Gastroesophageal sphincter (tissue), 4 donors: Measurements from ENCODE around the gene CEBPE. TPM values are rescaled to one million over a fixed set of nuclear protein-coding genes. Genes with fewer than 3 reads are reported as not detected.
A peak's percentile ranks its signal among the peaks of the same experiment; 100 is the strongest.

Source experiments
- ATAC-seq: fragments of 150-250 bp; one replicate; pipeline ENCODE4 v1.9.1; 2016; ENCODE audit warnings: mild to moderate bottlenecking, moderate library complexity
- H3K27ac ChIP-seq, 4 donors: fragments of 200-600 bp; sonication (generic) in 3 of 4; 1 replicate in 3 of 4; 2 replicates in 1 of 4; pipeline ENCODE4 v1.5.1; 2016 to 2019
- H3K27me3 ChIP-seq: fragments of 200-600 bp; sonication (generic); one replicate; pipeline ENCODE4 v1.5.1; 2019
- H3K36me3 ChIP-seq, 2 donors: fragments of 200-600 bp; sonication (generic); one replicate each; pipeline ENCODE4 v1.5.1; 2019; ENCODE audit warnings: control low read depth in 1 of 2
- H3K4me1 ChIP-seq, 3 donors: fragments of 200-600 bp; sonication (generic); 1 replicate in 2 of 3; 2 replicates in 1 of 3; pipeline ENCODE4 v1.5.1; 2016 to 2019; ENCODE audit warnings: control low read depth in 2 of 3
- H3K4me3 ChIP-seq, 2 donors: fragments of 200-600 bp; sonication (generic); one replicate each; pipeline ENCODE4 v1.5.1; 2019; ENCODE audit warnings: mild to moderate bottlenecking in 1 of 2, moderate library complexity in 1 of 2
- H3K9me3 ChIP-seq, 3 donors: fragments of 200-600 bp; sonication (generic); one replicate each; pipeline ENCODE4 v1.5.1; 2017 to 2019; ENCODE audit warnings: control low read depth in 2 of 3
- CTCF ChIP-seq, 4 experiments: fragments of 200-600 bp in 2 of 4; fragments of 450-650 bp in 2 of 4; sonication (generic) in 1 of 4; IDR thresholded peaks; one replicate each; pipeline ENCODE4 v1.5.1; 2017 to 2019; ENCODE audit warnings: antibody characterized with exemption in 4 of 4, mild to moderate bottlenecking in 2 of 4, moderate library complexity in 2 of 4
- EP300 ChIP-seq: sonication (generic); formaldehyde crosslinking; IDR thresholded peaks from one replicate; pipeline ENCODE4 v1.6.1; 2017; ENCODE audit warnings: antibody characterized with exemption, mild to moderate bottlenecking
- POLR2A ChIP-seq, 2 donors: fragments of 450-650 bp; IDR thresholded peaks; one replicate each; pipeline ENCODE4 v1.6.1; 2017; ENCODE audit warnings: antibody characterized with exemption in 2 of 2, mild to moderate bottlenecking in 2 of 2, moderate library complexity in 1 of 2
- POLR2AphosphoS5 ChIP-seq: sonication (generic); formaldehyde crosslinking; IDR thresholded peaks from one replicate; pipeline ENCODE4 v1.6.1; 2017; ENCODE audit warnings: antibody characterized with exemption
- WGBS, 2 donors: methylation state at CpG; one replicate each; pipeline ENCODE4 v1.1.5; 2018; ENCODE audit warnings: low coverage in 1 of 2; 5-methylcytosine and 5-hydroxymethylcytosine counted together
- total RNA-seq, 4 donors: library from RNA; depleted of rRNA; stranded (reverse); fragments of >200 nt; gene quantifications; one replicate each; pipeline ENCODE4 v1.1.0, GENCODE V29; 2016

CEBPE gene
- total RNA-seq, 4 donors from 2014 or later = not detected

GRCh38 chr14:23151342-23151741, 32.3 kb upstream of the CEBPE start:
- ATAC-seq = no peak
- Histone ChIP-seq H3K4me3 (no peak overlapping the region), H3K36me3 (peaks cover 0 to 12% of the 10 kb centered on the region in 2 donors), H3K9me3 (no peaks in the 10 kb centered on the region), H3K27me3 (no peaks in the 10 kb centered on the region), H3K27ac (peak overlapping the region in 3 of 4 donors; percentile 90 to 95 (median 90)), H3K4me1 (peaks cover 10 to 100% (median 18%) of the 10 kb centered on the region in 3 donors)
- no peak for TF ChIP-seq CTCF (IDR thresholded peaks at IDR 0.05)
- no peak for TF ChIP-seq POLR2A (IDR thresholded peaks at IDR 0.05)
- TF ChIP-seq EP300 = no peak
- TF ChIP-seq POLR2AphosphoS5 = no peak
- WGBS, 2 donors = 82 to 100% methylated on average over 1 to 2 of the region's 2 CpGs

GRCh38 chr14:23149745-23150144, 30.7 kb upstream of the CEBPE start:
- ATAC-seq = no peak
- Histone ChIP-seq H3K27me3 (no peaks in the 10 kb centered on the region), H3K36me3 (peaks cover 0 to 12% of the 10 kb centered on the region in 2 donors), H3K4me1 (peaks cover 11 to 100% (median 12%) of the 10 kb centered on the region in 3 donors), H3K9me3 (no peaks in the 10 kb centered on the region), H3K27ac (peak overlapping the region; percentile 70 to 95 (median 90)), H3K4me3 (no peak overlapping the region)
- TF ChIP-seq CTCF (IDR thresholded peaks at IDR 0.05) = no peak

DNA sequence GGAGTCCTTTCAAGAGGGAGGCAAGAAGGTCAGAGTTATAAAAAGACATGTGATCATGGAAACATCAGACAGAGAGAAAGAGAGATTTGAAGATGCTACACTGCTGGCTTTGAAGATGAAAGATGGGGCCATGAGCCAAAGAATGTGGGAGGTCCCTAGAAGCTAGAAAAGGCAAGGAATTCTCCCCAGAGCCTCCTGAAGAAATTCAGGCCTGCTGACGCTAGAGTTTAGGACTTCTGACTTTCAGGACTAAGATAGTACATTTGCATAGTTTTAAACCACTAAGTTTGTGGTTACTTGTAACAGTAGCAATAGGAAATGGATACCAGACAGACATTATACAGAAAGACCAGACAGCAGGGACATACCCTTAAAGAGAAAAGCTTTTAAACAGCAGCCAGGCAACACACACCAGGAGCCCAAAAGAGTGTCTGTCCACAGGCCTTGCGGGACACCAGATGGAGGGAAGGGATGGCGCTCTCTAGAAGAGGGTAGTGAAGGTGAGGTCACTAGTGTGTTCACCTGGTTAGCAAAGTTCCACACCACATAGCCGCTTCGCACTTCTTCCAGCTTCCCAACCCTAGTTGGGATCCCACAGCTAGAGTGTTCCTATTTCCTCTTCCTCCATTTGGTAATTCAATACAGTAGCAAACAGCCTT, 29.7 kb upstream of the CEBPE start:
- Histone ChIP-seq H3K27ac (peak overlapping the region; percentile 89 to 95 (median 90)), H3K9me3 (no peaks in the 10 kb centered on the region), H3K27me3 (no peaks in the 10 kb centered on the region), H3K4me1 (peaks cover 8 to 100% (median 12%) of the 10 kb centered on the region in 3 donors), H3K36me3 (peaks cover 0 to 12% of the 10 kb centered on the region in 2 donors), H3K4me3 (no peak overlapping the region)
- TF ChIP-seq EP300 = no peak
- no peak for TF ChIP-seq POLR2AphosphoS5
- TF ChIP-seq POLR2A (IDR thresholded peaks at IDR 0.05) = no peak
- TF ChIP-seq CTCF (IDR thresholded peaks at IDR 0.05) = no peak
- WGBS, 2 donors = 81 to 86% methylated on average over 5 of the region's 5 CpGs
- peak; percentile 37 for ATAC-seq

DNA sequence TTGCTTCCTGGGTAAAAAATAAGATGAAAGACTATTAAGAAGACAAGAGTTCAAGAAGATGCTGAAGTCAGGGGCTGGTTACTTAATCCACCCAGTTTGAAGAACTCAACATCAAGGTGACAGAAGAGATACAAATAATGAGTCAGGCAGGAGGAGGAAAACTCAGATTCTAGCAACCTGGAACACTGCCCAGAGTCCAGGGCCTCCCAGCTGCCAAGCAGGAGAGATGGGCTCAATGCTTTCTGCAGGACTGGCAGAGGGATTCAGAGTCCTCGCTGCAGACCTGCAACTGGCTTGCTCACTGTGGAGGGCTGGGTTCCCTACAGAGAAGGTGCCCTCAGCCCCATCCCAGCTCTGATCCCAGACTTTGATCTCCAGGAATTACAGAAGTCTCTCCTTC, 28.6 kb upstream of the CEBPE start:
- Histone ChIP-seq H3K4me3 (no peak overlapping the region), H3K9me3 (no peaks in the 10 kb centered on the region), H3K4me1 (peaks cover 8 to 100% (median 12%) of the 10 kb centered on the region in 3 donors), H3K36me3 (peaks cover 0 to 17% of the 10 kb centered on the region in 2 donors), H3K27me3 (no peaks in the 10 kb centered on the region), H3K27ac (peak overlapping the region; percentile 89 to 95 (median 90))
- TF ChIP-seq POLR2A (IDR thresholded peaks at IDR 0.05) = no peak
- TF ChIP-seq CTCF (IDR thresholded peaks at IDR 0.05) = no peak
- peak; percentile 38 for TF ChIP-seq POLR2AphosphoS5
- TF ChIP-seq EP300 = no peak
- 44 to 80% methylated on average over 1 of the region's 1 CpG for WGBS, 2 donors
- peak; percentile 13 for ATAC-seq

DNA sequence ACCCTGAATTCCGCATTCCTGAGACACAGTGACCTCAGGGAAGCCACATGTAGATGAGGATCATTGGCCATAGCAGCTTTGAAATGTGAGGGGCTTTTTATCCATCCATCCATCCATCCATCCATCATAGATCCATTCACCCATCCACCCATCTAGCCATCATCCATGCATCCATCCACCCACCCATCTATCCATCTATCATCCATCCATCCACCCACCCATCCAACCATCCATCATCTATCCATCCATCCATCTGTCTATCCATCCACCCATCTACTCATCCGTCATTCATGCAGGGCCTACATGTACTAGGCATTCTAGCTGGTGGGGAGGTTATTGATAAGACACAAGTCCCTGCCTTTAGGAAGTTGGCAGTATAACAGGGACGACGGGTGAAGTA, 27.9 kb upstream of the CEBPE start:
- no peak for ATAC-seq
- 100% methylated on average over 2 to 4 of the region's 4 CpGs for WGBS, 2 donors
- H3K4me1 ChIP-seq = peaks cover 9 to 100% (median 12%) of the 10 kb centered on the region in 3 donors
- no peak overlapping the region for H3K4me3 ChIP-seq
- no peaks in the 10 kb centered on the region for H3K27me3 ChIP-seq
- peak overlapping the region; percentile 89 to 95 (median 90) for H3K27ac ChIP-seq
- H3K9me3 ChIP-seq = no peaks in the 10 kb centered on the region
- peaks cover 0 to 20% of the 10 kb centered on the region in 2 donors for H3K36me3 ChIP-seq
- no peak for TF ChIP-seq CTCF (IDR thresholded peaks at IDR 0.05)
- no peak for TF ChIP-seq EP300
- TF ChIP-seq POLR2A (IDR thresholded peaks at IDR 0.05) = no peak
- TF ChIP-seq POLR2AphosphoS5 = no peak
